Erythroblast (primary cell): Measurements from ENCODE around the gene NKD1.

Experiments used
- GATA1 ChIP-seq: IDR thresholded peaks from 2 replicates; pipeline ENCODE4 v1.6.1; 2011; ENCODE audit warnings: low read depth, mild to moderate bottlenecking, control low read depth, low read length, moderate library complexity
- POLR2A ChIP-seq: IDR thresholded peaks from 2 replicates; pipeline ENCODE4 v1.6.1; 2011; ENCODE audit warnings: mild to moderate bottlenecking, low read length

GRCh38 chr16:50690177-50690576 lies 142.0 kb downstream of the NKD1 start:
- TF ChIP-seq POLR2A (no peak), GATA1 (no peak)
